Tibial artery (tissue), 4 donors: Measurements from ENCODE around the gene PGLYRP1.

Source experiments
- DNase-seq, 2 donors: peaks; one replicate each; pipeline ENCODE4 v3.0.0-alpha.2; 2019
- H3K27ac ChIP-seq, 2 donors: fragments of 200-600 bp; sonication (generic) in 1 of 2; 1 replicate in 1 of 2; 2 replicates in 1 of 2; pipeline ENCODE4 v1.5.1; 2018 to 2019; ENCODE audit warnings: mild to moderate bottlenecking in 1 of 2
- H3K27me3 ChIP-seq, 2 donors: fragments of 200-600 bp; sonication (generic) in 1 of 2; one replicate each; pipeline versions ENCODE4 v1.5.1 to v1.6.0; 2016 to 2019
- H3K36me3 ChIP-seq, 3 donors: fragments of 200-600 bp; sonication (generic) in 2 of 3; one replicate each; pipeline ENCODE4 v1.5.1; 2016 to 2019; ENCODE audit warnings: mild to moderate bottlenecking in 2 of 3
- H3K4me1 ChIP-seq, 4 donors: fragments of 200-600 bp; sonication (generic) in 2 of 4; 1 replicate in 3 of 4; 2 replicates in 1 of 4; pipeline ENCODE4 v1.5.1; 2016 to 2019
- H3K4me3 ChIP-seq, 2 donors: fragments of 200-600 bp; sonication (generic) in 1 of 2; 1 replicate in 1 of 2; 2 replicates in 1 of 2; pipeline ENCODE4 v1.5.1; 2018 to 2019; ENCODE audit warnings: mild to moderate bottlenecking in 2 of 2
- H3K9me3 ChIP-seq, 3 donors: fragments of 200-600 bp; sonication (generic) in 1 of 3; one replicate each; pipeline ENCODE4 v1.5.1; 2016 to 2019
- intact Hi-C: fragments of 100-400 bp; cut with DNase I; formaldehyde crosslinking; loops from one replicate; pipeline ENCODE4 v1.15.0; 2023; ENCODE audit warnings: low total_unique reads
- TF ChIP-seq, protein P1 (sequence below), 2 experiments: fragments of 200-600 bp in 1 of 2; fragments of 450-650 bp in 1 of 2; IDR thresholded peaks; one replicate each; pipeline ENCODE4 v1.5.1; 2017 to 2019; ENCODE audit warnings: antibody characterized with exemption in 2 of 2, mild to moderate bottlenecking in 1 of 2, moderate library complexity in 1 of 2

The PGLYRP1 gene

DNA sequence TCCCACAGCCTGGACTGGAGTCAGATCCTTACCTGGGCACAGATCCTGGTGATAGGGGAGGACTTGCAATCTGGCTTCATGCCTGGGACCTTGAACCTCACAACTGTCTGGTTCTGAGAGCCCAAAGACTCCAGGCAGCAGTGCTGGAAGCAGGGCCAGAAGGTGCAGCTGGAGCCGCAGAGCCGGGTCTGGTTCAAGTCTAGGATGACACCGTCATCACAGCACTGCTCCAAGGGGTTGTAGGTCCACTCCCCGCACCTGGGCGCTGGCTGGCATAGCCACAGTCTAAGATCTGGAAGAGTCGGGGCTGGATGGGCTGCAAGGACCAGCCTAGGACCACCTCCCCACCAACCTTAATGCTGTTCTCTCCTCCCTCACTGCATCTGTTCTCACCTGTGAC, 17.3 kb upstream of the PGLYRP1 start:
- Histone ChIP-seq H3K36me3 (no peaks in the 10 kb centered on the region), H3K9me3 (peaks cover 0 to 6% (median 0%) of the 10 kb centered on the region in 3 donors), H3K4me1 (no peaks in the 10 kb centered on the region), H3K27ac (no peak overlapping the region), H3K4me3 (no peak overlapping the region), H3K27me3 (peaks cover 0 to 21% of the 10 kb centered on the region in 2 donors)
- intact Hi-C loops = no loop called here
- no peak for DNase-seq
- TF ChIP-seq, protein P1, sequence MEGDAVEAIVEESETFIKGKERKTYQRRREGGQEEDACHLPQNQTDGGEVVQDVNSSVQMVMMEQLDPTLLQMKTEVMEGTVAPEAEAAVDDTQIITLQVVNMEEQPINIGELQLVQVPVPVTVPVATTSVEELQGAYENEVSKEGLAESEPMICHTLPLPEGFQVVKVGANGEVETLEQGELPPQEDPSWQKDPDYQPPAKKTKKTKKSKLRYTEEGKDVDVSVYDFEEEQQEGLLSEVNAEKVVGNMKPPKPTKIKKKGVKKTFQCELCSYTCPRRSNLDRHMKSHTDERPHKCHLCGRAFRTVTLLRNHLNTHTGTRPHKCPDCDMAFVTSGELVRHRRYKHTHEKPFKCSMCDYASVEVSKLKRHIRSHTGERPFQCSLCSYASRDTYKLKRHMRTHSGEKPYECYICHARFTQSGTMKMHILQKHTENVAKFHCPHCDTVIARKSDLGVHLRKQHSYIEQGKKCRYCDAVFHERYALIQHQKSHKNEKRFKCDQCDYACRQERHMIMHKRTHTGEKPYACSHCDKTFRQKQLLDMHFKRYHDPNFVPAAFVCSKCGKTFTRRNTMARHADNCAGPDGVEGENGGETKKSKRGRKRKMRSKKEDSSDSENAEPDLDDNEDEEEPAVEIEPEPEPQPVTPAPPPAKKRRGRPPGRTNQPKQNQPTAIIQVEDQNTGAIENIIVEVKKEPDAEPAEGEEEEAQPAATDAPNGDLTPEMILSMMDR (IDR thresholded peaks at IDR 0.05) = no peak

DNA sequence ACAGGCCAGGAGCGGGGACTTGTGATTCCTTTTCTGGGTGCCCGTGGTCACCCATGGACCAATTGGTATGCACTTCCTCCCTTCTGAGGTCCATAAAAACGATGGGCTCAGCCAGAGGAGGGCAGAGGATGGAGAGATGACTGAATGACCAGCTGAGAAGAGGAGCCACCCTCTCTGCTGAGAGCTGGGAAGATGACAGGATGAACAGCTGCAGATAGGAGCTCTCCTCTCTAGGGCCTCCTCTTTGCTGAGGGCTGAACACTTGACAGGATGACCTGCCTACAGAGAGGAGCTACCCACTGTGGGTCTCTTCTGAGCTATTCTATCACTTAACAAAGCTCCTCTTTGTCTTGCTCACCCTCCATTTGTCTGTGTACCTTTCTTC, 13.9 kb upstream of the PGLYRP1 start:
- no peaks in the 10 kb centered on the region for H3K36me3 ChIP-seq
- no peaks in the 10 kb centered on the region for H3K4me1 ChIP-seq
- H3K27ac ChIP-seq = no peak overlapping the region
- intact Hi-C loops = no loop called here
- TF ChIP-seq, protein P1 (IDR thresholded peaks at IDR 0.05) = no peak
- H3K9me3 ChIP-seq = no peaks in the 10 kb centered on the region
- DNase-seq = no peak
- H3K27me3 ChIP-seq = peaks cover 0 to 20% of the 10 kb centered on the region in 2 donors
- no peak overlapping the region for H3K4me3 ChIP-seq

DNA sequence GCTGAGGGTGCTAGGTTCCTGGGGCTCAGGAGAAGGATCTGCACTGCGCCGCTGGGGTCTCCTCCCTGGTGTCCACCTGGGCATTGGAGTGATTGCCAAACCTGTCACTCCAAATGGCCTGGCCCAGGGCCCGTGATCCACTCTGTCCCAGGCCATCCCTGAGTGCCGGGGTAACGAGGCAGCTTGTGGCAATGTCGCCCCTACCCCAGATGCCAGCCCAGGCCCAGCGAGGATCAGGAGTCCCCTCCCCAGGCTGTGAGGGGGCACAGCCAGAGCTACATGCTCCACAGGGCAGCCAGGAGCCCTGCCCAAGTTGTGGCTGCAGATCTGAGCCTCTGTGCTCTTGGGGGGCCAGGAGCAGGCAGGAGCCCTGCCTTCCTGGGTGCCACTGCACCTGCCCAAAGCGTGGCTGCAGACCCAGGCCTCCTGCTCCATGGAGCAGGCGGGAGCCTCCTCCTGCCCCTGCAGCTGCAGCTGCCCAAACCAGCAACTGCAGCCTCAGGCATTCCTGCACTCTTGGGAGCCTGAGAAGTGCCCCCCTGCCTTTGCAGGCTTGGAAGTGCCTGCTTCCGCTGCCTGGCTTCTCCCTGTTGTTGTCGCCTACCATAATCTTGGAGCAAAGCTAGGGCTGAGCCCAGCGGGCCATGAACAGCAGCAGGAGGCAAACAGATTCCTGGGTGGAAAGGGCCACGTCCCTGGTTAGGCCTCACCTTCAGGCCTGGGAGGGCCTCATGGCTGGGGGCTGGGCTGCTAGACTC, 13.3 kb upstream of the PGLYRP1 start:
- peaks cover 0 to 20% of the 10 kb centered on the region in 2 donors for H3K27me3 ChIP-seq
- H3K9me3 ChIP-seq = no peaks in the 10 kb centered on the region
- DNase-seq = no peak
- H3K4me1 ChIP-seq = no peaks in the 10 kb centered on the region
- H3K27ac ChIP-seq = no peak overlapping the region
- TF ChIP-seq, protein P1 (IDR thresholded peaks at IDR 0.05) = no peak
- intact Hi-C loops = no loop called here
- H3K36me3 ChIP-seq = no peaks in the 10 kb centered on the region
- no peak overlapping the region for H3K4me3 ChIP-seq

DNA sequence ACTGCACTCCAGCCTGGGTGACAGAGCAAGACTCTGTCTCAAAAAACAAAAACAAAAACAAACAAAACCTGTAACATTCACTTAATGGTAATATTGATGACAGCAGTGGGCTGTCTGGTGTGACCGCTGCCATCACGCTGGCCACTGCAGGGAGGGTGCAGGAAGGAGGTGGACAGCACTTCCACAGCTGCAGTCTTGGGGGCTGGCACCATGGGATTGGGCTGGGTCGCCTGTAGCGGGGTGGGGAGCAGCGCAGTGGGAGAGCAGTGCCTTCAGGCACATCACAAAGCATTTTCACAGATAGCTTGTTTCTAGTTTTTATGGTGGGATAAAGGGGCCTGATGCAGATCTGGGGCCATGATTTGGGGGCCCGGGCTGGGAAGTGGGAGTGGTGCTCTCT, 12.7 kb upstream of the PGLYRP1 start:
- Histone ChIP-seq H3K9me3 (no peaks in the 10 kb centered on the region), H3K27me3 (peaks cover 0 to 17% of the 10 kb centered on the region in 2 donors), H3K4me1 (no peaks in the 10 kb centered on the region), H3K27ac (no peak overlapping the region), H3K4me3 (no peak overlapping the region), H3K36me3 (no peaks in the 10 kb centered on the region)
- no peak for DNase-seq
- intact Hi-C loops = no loop called here
- TF ChIP-seq, protein P1 (IDR thresholded peaks at IDR 0.05) = no peak

DNA sequence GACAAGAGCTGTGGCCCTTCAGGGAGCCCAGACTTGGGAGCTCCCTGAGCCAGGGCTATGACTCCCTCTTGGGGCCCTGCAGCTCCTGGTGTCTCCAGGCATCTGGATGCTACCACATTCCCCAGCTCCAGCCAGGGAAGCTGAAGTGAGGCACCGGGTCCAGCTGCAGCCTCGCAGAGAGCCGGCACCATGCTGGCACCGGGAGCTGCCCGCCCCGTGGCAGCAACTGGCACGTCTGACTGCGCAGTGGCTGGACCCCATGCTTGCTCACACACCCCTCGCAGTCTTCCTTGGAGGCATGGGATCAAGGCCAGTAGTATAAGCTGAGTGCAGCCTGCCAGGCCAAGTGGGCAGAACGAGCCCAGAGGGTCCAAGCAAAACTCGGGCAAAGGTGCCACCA, 10.5 kb upstream of the PGLYRP1 start:
- Histone ChIP-seq H3K9me3 (no peaks in the 10 kb centered on the region), H3K27ac (no peak overlapping the region), H3K27me3 (peaks cover 0 to 8% of the 10 kb centered on the region in 2 donors), H3K4me1 (no peaks in the 10 kb centered on the region), H3K4me3 (no peak overlapping the region), H3K36me3 (no peaks in the 10 kb centered on the region)
- intact Hi-C loops = loop anchor here (5.0 kb wide), 1 partner anchor 229 kb away; no protein-coding TSS in a partner anchor
- TF ChIP-seq, protein P1 (IDR thresholded peaks at IDR 0.05) = no peak
- DNase-seq = no peak
